K562 (cell line): Measurements from ENCODE around the gene RHOB. TPM values are rescaled to one million over a fixed set of nuclear protein-coding genes. Genes with fewer than 3 reads are reported as not detected.

Source experiments
- CREB5 ChIP-seq: fragments of 250-450 bp; sonication (Bioruptor Pico); IDR thresholded peaks from 2 replicates; pipeline ENCODE4 v1.5.0; 2020; ENCODE audit warnings: mild to moderate bottlenecking
- FOS ChIP-seq: IDR thresholded peaks from 3 replicates; pipeline ENCODE4 v1.6.1; 2011; ENCODE audit not compliant: insufficient read length; ENCODE audit errors: extremely low read depth
- GATA2 ChIP-seq: sonication (generic); formaldehyde crosslinking; IDR thresholded peaks from 2 replicates; pipeline ENCODE4 v1.4.0; 2020; ENCODE audit warnings: mild to moderate bottlenecking, missing genetic modification reagents
- HLTF ChIP-seq: fragments of 450-650 bp; IDR thresholded peaks from 2 replicates; pipeline ENCODE4 v1.6.1; 2016
- HMGN3 ChIP-seq: IDR thresholded peaks from 2 replicates; pipeline ENCODE4 v1.6.1; 2011; ENCODE audit warnings: borderline replicate concordance, low read depth, mild to moderate bottlenecking, mixed read lengths, low read length; ENCODE audit not compliant: insufficient read length; ENCODE audit errors: extremely low read depth
- KAT7 ChIP-seq: sonication (generic); formaldehyde crosslinking; IDR thresholded peaks from 2 replicates; pipeline ENCODE4 v1.8.0; 2022; ENCODE audit warnings: missing genetic modification reagents, mild to moderate bottlenecking, borderline replicate concordance
- LARP7 ChIP-seq: fragments of 450-650 bp; IDR thresholded peaks from 2 replicates; pipeline ENCODE4 v1.6.1; 2016
- MAZ ChIP-seq, 2 experiments: fragments of 450-650 bp in 1 of 2; sonication (generic) in 1 of 2; formaldehyde crosslinking; IDR thresholded peaks in 1 of 2; conservative IDR thresholded peaks in 1 of 2; 2 replicates each; pipeline versions ENCODE4 v1.4.0 to v1.5.0; 2020; ENCODE audit warnings: mild to moderate bottlenecking in 1 of 2, missing genetic modification reagents in 1 of 2
- NCOA1 ChIP-seq: fragments of 450-650 bp; IDR thresholded peaks from 2 replicates; pipeline ENCODE4 v1.6.1; 2016; ENCODE audit warnings: low read depth
- NR1H2 ChIP-seq: sonication (generic); formaldehyde crosslinking; IDR thresholded peaks from 2 replicates; pipeline ENCODE4 v1.4.0; 2020; ENCODE audit warnings: mild to moderate bottlenecking, missing genetic modification reagents
- PTRF ChIP-seq: fragments of 450-650 bp; IDR thresholded peaks from 2 replicates; pipeline ENCODE4 v1.6.1; 2016; ENCODE audit warnings: mild to moderate bottlenecking, missing genetic modification characterization, missing compliant biosample characterization
- SP1 ChIP-seq: sonication (generic); formaldehyde crosslinking; IDR thresholded peaks from 2 replicates; pipeline ENCODE4 v1.8.1; 2022; ENCODE audit warnings: mild to moderate bottlenecking, missing genetic modification reagents
- TSC22D4 ChIP-seq: fragments of 450-650 bp; IDR thresholded peaks from 2 replicates; pipeline ENCODE4 v1.6.1; 2016; ENCODE audit warnings: missing genetic modification characterization, missing biosample characterization, control low read depth
- USF1 ChIP-seq: sonication (generic); formaldehyde crosslinking; IDR thresholded peaks from 2 replicates; pipeline ENCODE4 v1.9.0; 2022; ENCODE audit warnings: mild to moderate bottlenecking, missing genetic modification reagents
- WHSC1 ChIP-seq: IDR thresholded peaks from one replicate; pipeline ENCODE4 v1.6.1; 2012; ENCODE audit warnings: low read length, control low read depth, inconsistent platforms
- ZBTB5 ChIP-seq: fragments of 450-650 bp; IDR thresholded peaks from 2 replicates; pipeline ENCODE4 v1.6.1; 2017; ENCODE audit warnings: antibody characterized with exemption
- ZC3H11A ChIP-seq: IDR thresholded peaks from 2 replicates; pipeline ENCODE4 v1.6.1; 2012; ENCODE audit warnings: low read depth, low read length, improper control_type of control experiment
- ZNF263 ChIP-seq: sonication (generic); formaldehyde crosslinking; IDR thresholded peaks from 2 replicates; pipeline ENCODE4 v1.8.0; 2022; ENCODE audit warnings: mild to moderate bottlenecking, missing genetic modification reagents, borderline replicate concordance
- ZNF589 ChIP-seq: fragments of 200-800 bp; sonication (Bioruptor generic); IDR thresholded peaks from 2 replicates; pipeline ENCODE4 v1.6.1; 2016; ENCODE audit warnings: low read depth, missing genetic modification characterization, missing compliant biosample characterization
- ZNF639 ChIP-seq, 2 experiments: fragments of 200-800 bp in 1 of 2; sonication (Bioruptor generic) in 1 of 2; sonication (generic) in 1 of 2; formaldehyde crosslinking in 1 of 2; IDR thresholded peaks in 1 of 2; conservative IDR thresholded peaks in 1 of 2; 2 replicates each; pipeline versions ENCODE4 v1.5.0 to v1.6.1; 2016 to 2020; ENCODE audit warnings: missing compliant biosample characterization in 1 of 2, missing genetic modification characterization in 1 of 2, missing genetic modification reagents in 1 of 2
- ZNF766 ChIP-seq: fragments of 200-800 bp; sonication (Bioruptor generic); conservative IDR thresholded peaks from 2 replicates; pipeline ENCODE4 v1.6.1; 2016; ENCODE audit warnings: missing genetic modification characterization, missing compliant biosample characterization
- ZNF778 ChIP-seq: fragments of 450-650 bp; formaldehyde crosslinking; IDR thresholded peaks from 2 replicates; pipeline ENCODE4 v1.4.0; 2020; ENCODE audit warnings: mild to moderate bottlenecking, moderate library complexity
- ZNF830 ChIP-seq: fragments of 250-450 bp; sonication (Bioruptor Pico); IDR thresholded peaks from 2 replicates; pipeline ENCODE4 v1.5.0; 2021; ENCODE audit warnings: mild to moderate bottlenecking
- polyA plus RNA-seq, 8 experiments: library from polyadenylated mRNA; depleted of rRNA in 4 of 8; stranded (reverse) in 5 of 8; unstranded in 3 of 8; fragments of >200 nt; fragmentation: Nextera tagmentation in 2 of 8; fragmentation: Illumina TruSeq in 1 of 8; extraction: Ambion mirVana in 2 of 8; extraction: Trizol in 1 of 8; gene quantifications; 2 replicates each; pipeline versions ENCODE4 v1.2.1 to v1.2.3, GENCODE V29; 2011 to 2014; ENCODE audit warnings: inconsistent platforms in 1 of 8, missing spikeins in 1 of 8
- total RNA-seq, 7 experiments: library from RNA; depleted of rRNA in 6 of 7; stranded (reverse); fragments of >200 nt in 6 of 7; fragmentation: Illumina TruSeq in 2 of 7; extraction: Trizol in 2 of 7; gene quantifications; 2 replicates each; pipeline versions ENCODE4 v1.2.1 to v1.2.3, GENCODE V29; 2011 to 2021; ENCODE audit warnings: low replicate concordance in 1 of 7

Gene RHOB
- total and polyA plus RNA-seq, 9 of the 15 experiments (the other 6 are each of a cell fraction or from before 2014, with no cell fraction given): 0.07 to 4.8 (median 1.1) TPM

GRCh38 chr2:20424300-20425290 lies 22.3 kb upstream of the RHOB start (continued):
- TF ChIP-seq KAT7 (CRISPR knock-in tag) (no peak), CREB5 (CRISPR knock-in tag) (no peak), HMGN3 (no peak), ZNF639 (CRISPR knock-in tag; conservative IDR thresholded peaks at IDR 0.05 in 1 of 2, IDR thresholded peaks at IDR 0.05 in 1 of 2) (peak in 1 of 2 experiments; percentile 71; a peak in 2 of 4 replicates), ZNF766 (CRISPR knock-in tag) (peak; percentile 76; the same call in 1 of the 2 replicates), MAZ (CRISPR knock-in tag; conservative IDR thresholded peaks at IDR 0.05 in 1 of 2, IDR thresholded peaks at IDR 0.05 in 1 of 2) (peak in 1 of 2 experiments; percentile 72; a peak in 2 of 4 replicates), ZBTB5 (no peak), PTRF (no peak), LARP7 (no peak), ZC3H11A (no peak), TSC22D4 (no peak), ZNF263 (CRISPR knock-in tag) (no peak), NCOA1 (no peak), USF1 (CRISPR knock-in tag) (no peak), ZNF778 (CRISPR knock-in tag) (no peak), ZNF830 (CRISPR knock-in tag) (no peak), NR1H2 (no peak), ZNF589 (CRISPR knock-in tag) (peak; percentile 78), HLTF (no peak), WHSC1 (no peak), GATA2 (peak; percentile 30; the same call in 1 of the 2 replicates), FOS (no peak), SP1 (CRISPR knock-in tag) (no peak)
